IgD-negative memory B cell (primary cell): ENCODE measurements around the gene SLC2A4. TPM values are rescaled to one million over a fixed set of nuclear protein-coding genes. Genes with fewer than 3 reads are reported as not detected.
"Not testable (repeated sequence)": the region's sequence is repeated elsewhere in the genome, so short reads cannot be mapped to it uniquely, and the experiment has no call there.

Experiments used
- H3K27ac Mint-ChIP-seq, 3 donors: one replicate each; pipeline ENCODE4 v1.8.0; 2020 to 2022; ENCODE audit warnings: mild to moderate bottlenecking in 3 of 3, mixed read lengths in 3 of 3, moderate library complexity in 1 of 3
- H3K27me3 Mint-ChIP-seq: one replicate; pipeline ENCODE4 v1.8.0; 2021; ENCODE audit warnings: mixed read lengths
- H3K36me3 Mint-ChIP-seq: one replicate; pipeline ENCODE4 v1.8.0; 2020; ENCODE audit warnings: mild to moderate bottlenecking, mixed read lengths
- H3K4me1 Mint-ChIP-seq, 3 donors: one replicate each; pipeline ENCODE4 v1.8.0; 2020 to 2022; ENCODE audit warnings: mixed read lengths in 3 of 3, mild to moderate bottlenecking in 1 of 3
- H3K4me3 Mint-ChIP-seq, 4 donors: one replicate each; pipeline ENCODE4 v1.8.0; 2020 to 2022; ENCODE audit warnings: mild to moderate bottlenecking in 4 of 4, mixed read lengths in 4 of 4, moderate library complexity in 3 of 4
- H3K9me3 Mint-ChIP-seq, 3 donors: one replicate each; pipeline ENCODE4 v1.8.0; 2020 to 2021; ENCODE audit warnings: mixed read lengths in 3 of 3, mild to moderate bottlenecking in 1 of 3
- polyA plus RNA-seq: library from polyadenylated mRNA; unstranded; fragments of 300-500 nt; fragmentation: Illumina TruSeq; gene quantifications from one replicate; pipeline ENCODE4 v1.2.3, GENCODE V29; 2021

SLC2A4 gene
- polyA plus RNA-seq, 1 donor from 2014 or later: not detected

DNA sequence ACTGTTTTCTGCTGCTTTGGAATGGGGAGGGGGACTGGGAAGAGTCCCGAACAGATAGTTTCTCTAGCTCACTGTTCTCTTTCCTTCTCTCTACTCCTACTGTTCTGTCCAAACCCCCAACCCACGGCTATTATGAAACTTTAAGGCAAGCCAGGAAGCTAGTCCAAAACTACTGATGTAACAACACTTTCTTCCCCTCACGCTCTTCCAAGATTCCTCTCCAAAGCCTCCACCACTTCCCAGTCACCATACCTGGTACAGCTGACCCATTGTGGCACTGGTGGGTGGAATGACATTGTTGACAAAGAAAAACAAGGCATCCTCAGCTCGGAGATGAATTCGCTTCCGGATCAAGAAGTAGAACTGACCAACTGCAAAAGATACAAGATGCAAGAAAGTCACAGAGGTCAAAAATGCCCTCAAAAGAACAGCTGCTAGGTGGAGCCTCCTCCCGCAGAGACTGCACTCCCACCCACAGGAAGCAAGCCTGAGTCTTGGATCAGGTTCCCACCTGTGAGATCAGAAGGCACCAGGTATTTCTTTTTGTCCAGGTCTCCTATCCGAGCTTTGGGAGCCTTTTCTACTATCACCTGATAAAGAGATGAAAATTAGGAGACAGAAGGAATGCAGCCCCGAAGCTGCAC, 40.3 kb upstream of the SLC2A4 start:
- H3K4me1 Mint-ChIP-seq: peaks cover 27 to 39% (median 37%) of the 10 kb centered on the region in 3 donors

DNA sequence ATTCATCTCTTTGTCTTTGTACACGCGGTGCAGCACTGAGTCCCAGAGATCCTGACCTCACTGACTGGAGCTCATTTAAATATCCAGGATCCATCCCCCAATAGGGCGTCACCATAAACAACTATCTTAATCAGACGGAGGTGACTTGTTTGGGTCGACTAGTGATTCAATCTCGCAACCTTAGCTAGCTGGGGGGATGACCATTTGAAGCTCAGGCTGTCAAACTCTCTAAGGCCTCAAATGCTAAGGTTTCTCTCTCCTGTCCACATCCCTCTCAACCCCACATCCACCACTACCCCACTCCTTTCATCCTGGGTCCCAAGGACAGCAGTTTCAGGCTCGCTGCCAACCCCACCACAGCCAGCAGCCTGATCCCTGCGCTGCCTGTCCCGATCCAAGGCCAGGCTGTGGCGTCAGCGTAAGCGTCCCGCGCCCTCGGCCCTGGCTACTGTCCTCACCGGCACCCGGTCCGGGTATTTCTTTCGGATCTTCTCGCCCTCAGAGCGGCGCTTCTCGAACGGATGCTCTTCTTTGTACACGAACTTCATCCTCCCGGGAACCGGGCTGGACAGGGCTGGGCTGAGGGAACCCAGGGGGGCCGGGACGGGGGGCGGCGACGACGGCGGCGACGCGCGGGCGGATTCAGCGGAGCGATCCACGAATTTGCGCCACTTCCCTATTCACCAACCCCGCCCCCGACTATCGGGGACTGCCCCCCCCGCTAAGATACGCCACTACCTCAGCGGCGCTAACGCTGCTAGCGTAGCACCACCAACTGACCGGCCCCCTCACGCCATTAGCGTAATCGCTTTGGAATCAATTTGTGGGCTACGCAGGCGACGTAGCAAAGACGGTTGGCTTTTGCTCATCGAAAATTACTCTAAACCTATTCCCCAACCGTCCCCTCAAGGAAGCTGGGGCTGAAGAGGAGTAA, 39.5 kb upstream of the SLC2A4 start, which contains the start of gene GABARAP:
GABARAP (minus strand) TSS at position 667 of the 934 bp plus-strand sequence; CDS start at position 548, 119 bp downstream.
- H3K36me3 Mint-ChIP-seq: peaks cover 5% of the 10 kb centered on the region
- no peaks in the 10 kb centered on the region for H3K27me3 Mint-ChIP-seq
- no peaks in the 10 kb centered on the region for H3K9me3 Mint-ChIP-seq
- H3K4me3 Mint-ChIP-seq: peak within 1 kb of the TSS; percentile 87 to 98 (median 97)
- peak within 1 kb of the TSS; percentile 97 to 100 (median 99) for H3K27ac Mint-ChIP-seq
- peaks cover 27 to 41% (median 33%) of the 10 kb centered on the region in 3 donors for H3K4me1 Mint-ChIP-seq

More for the DNA sequence above, 40.3 kb upstream of the SLC2A4 start:
- no peaks in the 10 kb centered on the region for H3K9me3 Mint-ChIP-seq
- peak overlapping the region; percentile 87 to 98 (median 97) for H3K4me3 Mint-ChIP-seq
- H3K27me3 Mint-ChIP-seq: no peaks in the 10 kb centered on the region
- H3K27ac Mint-ChIP-seq: peak overlapping the region; percentile 97 to 100 (median 99)
- peaks cover 8% of the 10 kb centered on the region for H3K36me3 Mint-ChIP-seq

DNA sequence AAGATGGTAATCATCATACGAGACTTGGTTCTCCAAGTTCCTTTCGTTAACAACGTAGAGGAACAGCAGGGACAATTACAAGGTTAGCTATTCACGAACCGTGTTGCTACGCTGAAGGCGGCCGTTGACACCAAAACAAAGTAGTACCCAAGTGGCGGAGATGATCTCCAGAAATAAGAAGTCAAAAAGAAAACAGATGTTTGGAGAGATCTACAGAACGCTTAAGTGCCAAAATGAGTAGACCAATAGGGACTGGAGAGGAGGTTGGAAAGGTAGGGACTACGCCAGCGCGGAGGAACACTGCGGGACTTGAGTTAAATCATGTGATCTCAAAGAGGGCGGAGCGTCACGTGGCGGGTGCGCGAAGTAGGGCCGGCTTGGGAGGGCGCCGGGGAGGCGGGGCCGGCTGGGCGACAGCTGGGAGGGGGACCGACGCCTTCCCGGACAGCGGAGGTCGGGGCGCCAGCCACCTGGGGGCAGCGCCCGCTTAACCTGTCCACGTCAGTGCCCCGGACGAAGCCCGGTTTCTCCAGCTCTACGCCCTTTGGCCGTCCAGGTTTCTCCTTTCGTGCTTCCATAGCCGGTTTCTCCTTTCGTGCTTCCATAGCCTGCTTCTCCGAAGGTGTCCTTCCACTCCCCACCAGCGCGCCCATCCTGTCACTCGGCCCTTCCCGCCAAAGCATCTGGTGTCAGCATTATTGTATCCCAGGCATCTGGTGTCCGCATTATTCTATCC, 38.6 kb upstream of the SLC2A4 start:
- peak overlapping the region; percentile 87 to 98 (median 97) for H3K4me3 Mint-ChIP-seq
- H3K27ac Mint-ChIP-seq: peak overlapping the region; percentile 97 to 100 (median 99)
- H3K36me3 Mint-ChIP-seq: peaks cover 5% of the 10 kb centered on the region
- H3K4me1 Mint-ChIP-seq: peaks cover 23 to 37% (median 31%) of the 10 kb centered on the region in 3 donors
- no peaks in the 10 kb centered on the region for H3K27me3 Mint-ChIP-seq
- no peaks in the 10 kb centered on the region for H3K9me3 Mint-ChIP-seq

DNA sequence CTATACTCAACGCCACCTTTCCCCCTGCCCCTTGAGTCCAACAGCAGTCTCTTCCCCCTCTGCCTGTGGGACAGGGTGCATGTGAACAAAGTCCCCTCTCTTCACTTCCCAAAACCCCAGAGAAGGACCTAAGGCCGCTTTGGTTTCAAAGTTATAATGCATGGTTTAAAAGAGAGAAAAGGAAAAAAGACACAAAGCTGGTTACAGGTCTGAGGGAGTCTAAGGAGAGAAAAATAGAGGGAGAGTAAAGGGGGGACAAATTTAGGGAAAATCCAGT, 38.1 kb upstream of the SLC2A4 start:
- H3K4me1 Mint-ChIP-seq: peaks cover 23 to 37% (median 32%) of the 10 kb centered on the region in 3 donors
- H3K36me3 Mint-ChIP-seq: peaks cover 5% of the 10 kb centered on the region
- H3K4me3 Mint-ChIP-seq: peak overlapping the region; percentile 67 to 98 (median 92)
- no peaks in the 10 kb centered on the region for H3K9me3 Mint-ChIP-seq
- no peaks in the 10 kb centered on the region for H3K27me3 Mint-ChIP-seq
- peak overlapping the region; percentile 97 to 100 (median 99) for H3K27ac Mint-ChIP-seq

DNA sequence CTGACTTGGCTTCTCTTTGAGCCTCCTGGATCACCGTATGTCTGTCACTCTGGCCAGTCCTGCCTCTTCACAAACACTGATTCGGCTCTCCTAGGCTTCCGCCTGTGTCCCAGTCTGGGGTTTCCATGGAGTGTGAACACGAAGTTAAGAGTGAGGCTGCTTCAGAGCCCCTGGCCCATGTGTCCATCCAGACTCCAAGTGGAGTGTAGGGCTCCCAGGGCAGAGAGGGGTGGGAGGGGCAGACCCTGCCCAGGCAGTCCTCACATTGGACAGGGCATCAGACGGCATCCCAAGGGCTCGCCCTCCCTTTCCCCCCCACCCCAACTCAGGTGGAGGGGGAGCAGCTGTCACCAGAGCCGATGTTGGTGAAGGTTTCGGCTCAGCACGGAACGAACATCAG, 37.7 kb upstream of the SLC2A4 start:
- Mint-ChIP-seq H3K4me3 (peak overlapping the region in 2 of 4 donors; percentile 87 to 98), H3K27ac (peak overlapping the region; percentile 97 to 100 (median 99)), H3K4me1 (peaks cover 26 to 41% (median 35%) of the 10 kb centered on the region in 3 donors)
- H3K36me3 Mint-ChIP-seq, H3K9me3 Mint-ChIP-seq, H3K27me3 Mint-ChIP-seq: not testable (repeated sequence)

DNA sequence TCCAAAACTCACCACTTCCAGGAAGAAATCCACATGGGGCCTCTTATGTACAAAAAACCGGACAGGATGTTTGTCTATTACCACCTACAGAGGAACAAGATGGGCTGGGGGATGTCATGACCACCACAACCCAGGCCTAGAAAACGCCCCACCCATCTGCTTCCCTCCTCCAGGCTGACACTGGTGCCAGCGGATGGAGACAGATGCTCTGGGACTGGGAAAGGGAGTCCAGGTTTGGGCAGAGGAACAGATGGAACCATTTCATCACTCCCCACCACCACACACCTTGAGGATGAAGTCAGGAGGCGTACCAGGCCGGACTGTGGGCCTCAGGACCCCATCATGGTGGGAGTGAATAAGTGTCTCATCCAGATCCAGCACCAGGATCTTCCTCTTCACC, 34.7 kb upstream of the SLC2A4 start:
- H3K9me3 Mint-ChIP-seq: no peaks in the 10 kb centered on the region
- peaks cover 26 to 36% (median 30%) of the 10 kb centered on the region in 3 donors for H3K4me1 Mint-ChIP-seq
- no peaks in the 10 kb centered on the region for H3K27me3 Mint-ChIP-seq
- H3K36me3 Mint-ChIP-seq: no peaks in the 10 kb centered on the region
- H3K27ac Mint-ChIP-seq: peak overlapping the region in 1 of 3 donors; percentile 71
- H3K4me3 Mint-ChIP-seq: peak overlapping the region in 2 of 4 donors; percentile 27 to 79

DNA sequence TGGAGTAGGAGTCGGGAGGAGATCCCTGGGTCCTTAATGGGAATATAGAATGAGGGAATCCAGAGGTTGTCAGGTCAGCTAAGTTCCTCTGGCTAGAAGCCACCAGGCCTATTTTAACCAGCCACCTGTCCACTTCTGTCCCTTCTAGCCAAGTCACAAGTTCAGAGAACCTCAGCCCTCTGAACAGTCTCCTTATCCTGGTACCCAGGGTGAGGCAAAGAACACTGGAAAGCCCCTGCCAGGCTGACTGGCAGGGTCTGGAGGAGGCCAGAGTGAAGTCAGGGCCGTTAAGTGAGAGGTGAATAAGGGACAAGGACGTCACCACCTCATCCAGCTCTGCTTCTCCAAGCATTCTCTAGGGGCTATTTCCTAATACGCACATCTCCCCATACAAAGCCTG, 32.7 kb upstream of the SLC2A4 start:
- Mint-ChIP-seq H3K4me1 (peaks cover 33 to 39% (median 33%) of the 10 kb centered on the region in 3 donors), H3K9me3 (no peaks in the 10 kb centered on the region)

DNA sequence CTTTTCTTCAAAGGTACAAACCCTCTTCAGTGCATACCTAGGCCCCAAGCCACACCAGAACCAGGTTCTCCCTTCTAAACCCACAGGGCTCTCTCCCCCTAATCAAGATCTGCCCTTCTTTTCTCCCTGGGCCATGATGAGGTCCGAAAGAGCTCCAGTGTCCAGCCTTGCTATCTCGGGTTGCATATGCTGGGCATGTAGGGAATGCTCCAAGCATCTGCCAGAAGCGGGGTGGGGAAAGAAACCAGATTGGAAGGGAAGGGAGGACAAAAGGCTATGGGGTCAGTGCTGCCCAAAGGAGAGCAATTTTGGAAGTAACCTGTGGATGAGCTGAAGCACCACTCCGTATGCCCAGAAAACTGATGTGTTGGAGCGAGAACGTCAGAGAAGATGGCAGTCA, 32.3 kb upstream of the SLC2A4 start:
- H3K27me3 Mint-ChIP-seq: peaks cover 3% of the 10 kb centered on the region
- H3K9me3 Mint-ChIP-seq: no peaks in the 10 kb centered on the region
- H3K36me3 Mint-ChIP-seq: peaks cover 2% of the 10 kb centered on the region
- H3K4me3 Mint-ChIP-seq: peak overlapping the region; percentile 93 to 98 (median 94)
- peak overlapping the region; percentile 89 to 99 (median 91) for H3K27ac Mint-ChIP-seq
- H3K4me1 Mint-ChIP-seq: peaks cover 33 to 39% (median 33%) of the 10 kb centered on the region in 3 donors

More for the DNA sequence above, 32.7 kb upstream of the SLC2A4 start:
- Mint-ChIP-seq H3K27me3 (peaks cover 3% of the 10 kb centered on the region), H3K4me3 (peak overlapping the region in 3 of 4 donors; percentile 89 to 94 (median 93)), H3K27ac (peak overlapping the region; percentile 89 to 99 (median 91)), H3K36me3 (peaks cover 2% of the 10 kb centered on the region)

DNA sequence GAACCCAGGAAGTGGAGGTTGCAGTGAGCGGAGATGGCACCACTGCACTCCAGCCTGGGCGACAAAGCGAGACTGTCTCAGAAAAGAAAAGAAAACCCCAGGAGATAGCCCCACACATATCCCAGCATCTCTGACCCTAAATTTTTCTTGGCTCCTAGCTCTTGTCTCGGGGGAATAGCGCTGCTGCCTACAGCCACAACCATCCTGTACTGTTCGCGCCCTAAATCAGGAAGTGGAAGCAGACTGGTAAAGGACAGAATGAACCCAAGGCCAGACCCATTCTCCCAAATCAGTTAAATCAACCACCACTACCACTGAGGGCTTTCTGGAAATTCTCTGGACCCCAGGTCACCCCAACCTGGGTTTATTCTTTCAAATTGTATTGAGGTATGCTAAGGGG, 31.7 kb upstream of the SLC2A4 start:
- Mint-ChIP-seq H3K9me3 (no peaks in the 10 kb centered on the region), H3K4me1 (peaks cover 31 to 39% (median 33%) of the 10 kb centered on the region in 3 donors), H3K27me3 (peaks cover 3% of the 10 kb centered on the region), H3K4me3 (peak overlapping the region; percentile 94 to 98 (median 96)), H3K36me3 (peaks cover 2% of the 10 kb centered on the region), H3K27ac (peak overlapping the region in 2 of 3 donors; percentile 91 to 99)

DNA sequence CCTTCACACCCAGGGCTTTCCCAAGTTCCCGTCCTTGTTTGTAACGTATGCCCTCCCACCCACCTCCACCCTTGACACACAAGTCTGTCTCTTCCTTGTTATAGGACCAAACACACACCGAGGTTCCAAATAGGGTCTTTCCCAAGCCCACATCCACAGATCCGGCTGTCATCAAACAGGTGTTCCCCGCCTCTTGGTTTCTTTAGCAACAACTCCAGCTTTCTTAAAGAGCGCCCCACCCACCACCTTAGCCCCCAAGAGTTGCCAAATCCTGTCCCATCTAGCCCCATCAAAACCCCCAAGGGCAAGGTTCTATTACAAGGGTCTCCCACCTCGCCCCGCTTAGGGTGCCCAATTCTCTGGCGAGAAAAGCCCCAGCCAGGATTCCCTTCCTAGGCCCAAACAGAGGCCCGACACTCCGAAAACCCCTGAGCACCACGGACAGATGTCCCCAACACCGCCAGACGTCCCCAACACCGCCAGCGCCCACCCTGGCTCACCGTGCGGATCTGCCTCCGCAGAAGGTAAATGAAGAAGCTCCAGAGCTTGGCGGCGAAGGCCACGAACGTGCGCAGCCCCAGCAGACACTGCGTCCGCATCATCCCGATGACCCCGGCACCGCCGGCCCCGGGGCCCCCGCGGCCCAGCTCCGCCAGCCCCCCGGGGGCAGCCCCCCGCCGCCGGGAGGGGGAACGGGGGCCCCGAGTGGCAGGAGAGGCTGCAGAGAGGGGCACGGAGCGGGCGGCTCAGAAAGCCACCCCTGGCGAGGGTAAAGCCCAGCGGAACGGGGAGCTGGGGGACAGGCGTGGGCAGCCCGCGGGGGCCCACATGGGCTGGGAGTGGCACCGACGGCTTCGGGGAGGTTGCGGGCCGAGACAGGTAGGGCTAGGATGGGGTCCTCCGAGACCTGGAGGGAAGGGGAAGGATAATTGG, 30.6 kb upstream of the SLC2A4 start:
- peak overlapping the region; percentile 94 to 99 (median 96) for H3K4me3 Mint-ChIP-seq
- H3K27ac Mint-ChIP-seq: peak overlapping the region; percentile 91 to 99 (median 94)
- H3K27me3 Mint-ChIP-seq: peaks cover 3% of the 10 kb centered on the region
- H3K9me3 Mint-ChIP-seq: no peaks in the 10 kb centered on the region
- peaks cover 28 to 37% (median 33%) of the 10 kb centered on the region in 3 donors for H3K4me1 Mint-ChIP-seq
- H3K36me3 Mint-ChIP-seq: peaks cover 2% of the 10 kb centered on the region

DNA sequence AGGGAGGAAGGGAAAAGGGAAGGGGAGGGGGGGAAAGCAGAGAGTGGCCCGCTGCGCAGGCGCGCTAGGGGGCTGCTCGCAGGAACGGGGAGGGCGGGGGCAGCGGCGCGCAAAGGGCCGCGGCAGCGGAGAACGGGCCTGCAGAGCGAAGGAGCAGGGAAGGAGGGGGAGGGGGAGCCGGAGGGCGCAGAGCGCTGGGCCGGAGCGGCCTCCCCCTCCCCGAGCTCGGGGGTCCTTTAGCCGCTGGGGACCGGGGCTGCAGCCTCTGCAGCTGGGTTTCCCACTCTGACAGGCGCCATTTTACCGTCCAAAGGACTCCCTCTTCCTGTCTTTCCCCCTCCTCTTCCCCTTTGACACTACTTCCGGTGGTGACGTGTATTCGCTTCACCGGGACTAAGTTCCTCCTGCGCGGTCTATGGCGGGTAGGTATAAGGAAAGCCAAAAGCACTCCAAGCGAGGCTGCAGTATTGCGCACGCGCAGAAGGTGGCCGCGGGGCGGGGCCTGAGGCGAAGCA, 29.8 kb upstream of the SLC2A4 start, which contains the start of gene CTDNEP1:
CTDNEP1 (minus strand) TSS at position 74 of the 515 bp plus-strand sequence. CDS start 438 bp downstream, outside the sequence.
- Mint-ChIP-seq H3K27me3 (peaks cover 3% of the 10 kb centered on the region), H3K9me3 (no peaks in the 10 kb centered on the region), H3K4me3 (peak within 1 kb of the TSS; percentile 95 to 99 (median 96)), H3K4me1 (peaks cover 27 to 31% (median 28%) of the 10 kb centered on the region in 3 donors), H3K27ac (peak within 1 kb of the TSS; percentile 99 to 100 (median 99)), H3K36me3 (peaks cover 2% of the 10 kb centered on the region)

DNA sequence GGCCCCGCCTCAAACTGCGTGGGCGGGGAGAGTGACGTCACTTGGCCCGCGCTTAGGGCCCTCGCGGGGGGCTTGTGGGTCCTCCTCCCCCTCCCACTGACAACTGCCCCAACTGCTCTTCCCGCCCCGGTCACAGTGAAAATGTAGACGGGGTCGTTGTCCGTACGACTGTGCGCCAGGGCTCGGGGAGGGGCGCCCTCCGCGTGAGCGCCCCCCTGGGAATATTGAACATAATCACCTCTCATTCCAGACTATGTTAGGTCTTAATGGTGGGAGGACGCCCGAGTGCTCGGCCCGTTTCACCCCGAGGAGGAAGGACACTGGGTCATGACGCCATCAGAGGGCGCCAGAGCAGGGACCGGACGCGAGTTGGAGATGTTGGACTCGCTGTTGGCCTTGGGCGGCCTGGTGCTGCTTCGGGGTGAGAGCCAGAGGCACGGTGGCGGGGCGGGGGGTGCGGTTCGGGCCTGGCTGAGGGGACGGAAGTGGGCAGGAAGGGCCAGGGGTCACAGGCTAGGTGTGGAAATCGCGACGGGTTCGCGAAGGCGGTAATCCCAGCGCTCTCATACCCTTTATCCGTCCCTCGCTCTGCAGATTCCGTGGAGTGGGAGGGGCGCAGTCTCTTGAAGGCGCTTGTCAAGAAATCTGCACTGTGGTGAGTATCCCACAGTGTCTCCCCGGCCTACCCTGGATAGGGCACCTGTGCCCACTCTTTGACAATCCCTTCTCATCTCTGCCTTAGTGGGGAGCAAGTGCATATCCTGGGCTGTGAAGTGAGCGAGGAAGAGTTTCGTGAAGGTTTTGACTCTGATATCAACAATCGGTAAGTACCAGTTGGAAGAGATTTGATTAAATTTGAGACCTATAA, 29.1 kb upstream of the SLC2A4 start, which contains the start of gene ELP5:
ELP5 (plus strand) TSS at position 40 of the 868 bp plus-strand sequence; CDS start at position 376, 336 bp downstream.
- H3K4me3 Mint-ChIP-seq: peak within 1 kb of the TSS; percentile 95 to 99 (median 96)
- H3K27ac Mint-ChIP-seq: peak within 1 kb of the TSS; percentile 99 to 100 (median 99)
- H3K9me3 Mint-ChIP-seq: no peaks in the 10 kb centered on the region
- H3K4me1 Mint-ChIP-seq: peaks cover 27 to 31% (median 29%) of the 10 kb centered on the region in 3 donors
- peaks cover 2% of the 10 kb centered on the region for H3K36me3 Mint-ChIP-seq
- H3K27me3 Mint-ChIP-seq: peaks cover 3% of the 10 kb centered on the region
